NCI-H2171 treated with DMSO at 0.1 percent for 48 hours (cell line): Measurements from ENCODE around the gene ATOSB.

ENCODE experiments used
- DNase-seq: peaks from one replicate; lab custom pipeline; 2025; lab: John Stamatoyannopoulos, UW

ATOSB gene

DNA sequence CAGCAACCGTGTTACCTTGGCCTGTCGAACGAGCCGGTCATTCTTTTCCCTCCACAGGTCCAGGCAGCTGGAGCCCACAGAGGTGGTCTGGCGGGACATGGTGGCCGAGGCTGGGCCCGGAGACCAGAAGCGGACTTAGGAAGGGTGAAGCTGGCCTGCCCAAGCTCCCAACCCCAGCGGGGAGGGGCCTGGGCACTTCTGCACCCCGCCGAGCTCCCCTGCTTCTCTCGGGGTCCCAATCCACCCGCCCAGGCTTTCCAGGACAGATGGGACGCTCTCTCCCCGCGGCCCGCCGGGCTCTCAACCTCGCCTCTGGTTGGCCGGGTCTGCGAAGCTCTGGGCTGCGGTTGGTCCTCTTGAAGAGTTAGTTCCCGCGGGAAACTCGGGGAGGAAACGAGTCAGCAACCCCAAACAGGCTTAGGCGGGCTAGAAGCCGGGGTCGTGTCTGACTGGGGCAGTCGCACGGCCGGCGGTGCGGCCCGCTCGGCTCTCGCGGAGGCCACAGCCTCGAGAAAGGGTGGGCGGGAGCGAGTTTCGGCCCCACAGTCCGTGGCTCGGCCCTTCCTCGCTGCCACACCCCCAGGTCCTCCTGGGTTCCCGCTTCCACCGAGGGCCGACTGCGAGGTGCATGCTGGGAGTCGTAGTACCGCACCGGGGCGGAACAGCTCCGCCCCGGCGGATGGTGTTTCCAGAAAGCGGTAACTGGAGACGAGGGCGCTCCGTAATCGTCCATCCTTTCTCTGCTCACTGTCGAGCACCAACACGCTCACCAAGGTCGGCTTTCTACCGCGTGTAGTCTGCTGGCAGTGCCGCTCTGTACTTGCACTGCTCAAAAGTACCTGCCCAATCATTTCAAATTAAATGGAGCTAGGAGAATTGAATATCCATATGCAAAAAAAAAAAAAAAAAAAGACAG, 36.0 kb downstream of the ATOSB start, which contains the start of gene FANCG:
Gene FANCG (minus strand): TSS at position 517 of the 916 bp plus-strand sequence. CDS start 418 bp downstream, at position 99.
- DNase-seq: peak; percentile 87

DNA sequence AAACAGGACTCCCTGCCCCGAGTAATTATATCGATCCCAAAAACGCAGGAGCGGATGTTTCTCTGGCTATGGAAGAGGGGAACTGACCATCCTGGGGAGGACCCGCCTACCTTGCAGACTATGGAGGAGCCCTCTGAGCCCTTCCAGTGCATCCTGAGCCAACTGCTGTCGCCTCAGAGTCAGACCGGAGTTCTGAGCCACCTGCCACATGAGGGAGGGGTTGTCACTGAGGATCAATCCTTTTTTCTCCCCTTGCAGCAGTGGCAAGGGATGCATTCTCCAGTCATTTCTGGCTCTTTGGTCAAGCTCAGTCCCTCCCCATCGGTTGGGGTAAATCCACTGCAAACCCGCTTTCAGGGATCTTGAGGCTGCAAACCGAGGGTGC, 36.6 kb downstream of the ATOSB start:
- peak; percentile 3 for DNase-seq

GRCh38 chr9:35078066-35078465, 37.6 kb downstream of the ATOSB start:
- no peak for DNase-seq

DNA sequence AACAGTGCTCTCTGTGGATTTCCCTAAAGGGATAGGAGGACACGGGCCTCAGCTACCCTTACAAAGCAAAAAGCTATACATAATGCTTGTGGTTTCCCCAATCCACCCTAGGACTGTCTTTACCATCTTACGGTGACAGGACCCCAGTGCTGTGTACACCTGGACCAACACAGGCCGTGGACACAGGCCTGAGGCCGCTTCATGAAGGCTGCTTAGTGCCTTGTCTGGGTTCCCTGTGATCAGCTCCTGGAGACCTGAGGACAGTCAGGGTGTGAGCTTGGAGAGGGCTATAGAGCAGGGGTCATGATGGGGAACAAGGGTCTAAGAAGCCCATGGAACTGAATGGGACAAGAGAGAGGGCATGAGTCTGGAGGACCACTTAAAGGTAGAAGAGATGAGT, 38.8 kb downstream of the ATOSB start:
- DNase-seq: no peak

- DNase-seq: no peak
These were observed 40.3 kb downstream of the ATOSB start for GRCh38 chr9:35075358-35075757.

DNA sequence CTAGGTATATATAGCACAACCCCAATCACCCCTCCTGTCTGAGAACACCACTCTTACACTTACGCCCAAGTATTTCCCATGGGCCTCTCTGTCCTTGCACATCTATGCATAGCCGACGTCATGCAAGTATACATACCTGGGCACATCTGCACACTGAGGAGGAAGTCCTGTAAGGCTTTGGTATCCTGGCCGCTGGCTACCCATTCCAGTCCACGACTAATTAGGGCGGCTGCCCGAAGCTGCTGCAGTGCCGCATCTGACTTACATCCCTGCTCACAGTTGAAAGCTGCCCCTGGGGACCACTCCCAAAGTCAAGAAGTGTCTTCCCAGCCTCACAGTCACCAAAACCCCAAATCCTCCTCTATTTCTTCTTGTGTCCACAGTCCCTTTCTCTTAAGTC, 40.9 kb downstream of the ATOSB start:
- DNase-seq: no peak

- no peak for DNase-seq
These were observed 41.5 kb downstream of the ATOSB start for GRCh38 chr9:35074141-35074540.

GRCh38 chr9:35073279-35073612, 42.4 kb downstream of the ATOSB start:
- no peak for DNase-seq

DNA sequence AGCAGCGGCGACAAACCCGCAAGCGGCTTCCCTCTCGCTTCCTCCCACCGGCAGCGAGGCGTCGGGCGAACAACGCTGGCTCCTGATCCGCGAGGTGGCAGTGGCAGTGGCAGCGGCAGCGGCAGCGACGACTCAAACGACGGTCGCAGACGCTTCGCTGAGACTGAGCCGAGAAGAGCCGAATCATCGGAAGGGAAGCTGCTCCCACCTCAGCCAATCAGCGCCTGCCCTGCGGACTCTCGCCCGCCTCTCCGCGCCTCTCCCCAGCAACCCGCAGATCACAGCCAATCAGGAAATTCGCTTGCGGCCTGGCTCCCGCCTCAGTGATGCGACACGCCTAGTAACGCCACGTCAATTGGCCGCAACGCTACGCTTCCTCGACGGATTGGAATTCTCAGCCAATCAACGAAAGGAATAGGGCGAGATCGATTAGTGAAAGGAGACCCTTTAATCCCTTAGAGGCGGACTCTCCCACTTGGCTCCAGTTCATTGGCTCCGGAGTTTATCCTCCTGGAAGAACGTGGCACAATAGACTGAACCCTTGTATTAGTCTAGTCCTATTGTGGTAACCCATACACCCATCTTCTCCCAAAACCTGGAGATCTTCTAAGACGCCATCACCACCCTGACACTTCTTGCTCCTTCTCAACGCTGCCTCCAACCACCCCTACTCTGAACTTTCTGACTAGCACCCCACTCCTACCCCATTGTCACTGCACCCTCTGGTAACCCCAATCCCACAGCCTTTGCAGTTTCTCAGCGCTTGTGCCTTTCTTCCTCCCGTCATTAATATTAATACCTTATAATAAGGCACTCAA, 43.0 kb downstream of the ATOSB start, which contains the start of gene VCP:
Gene VCP (minus strand): TSS at position 165 of the 818 bp plus-strand sequence. CDS start 272 bp downstream, outside the sequence.
- peak; percentile 94 for DNase-seq

- peak; percentile 55 for DNase-seq
These were observed 43.7 kb downstream of the ATOSB start for GRCh38 chr9:35071814-35072460.

DNA sequence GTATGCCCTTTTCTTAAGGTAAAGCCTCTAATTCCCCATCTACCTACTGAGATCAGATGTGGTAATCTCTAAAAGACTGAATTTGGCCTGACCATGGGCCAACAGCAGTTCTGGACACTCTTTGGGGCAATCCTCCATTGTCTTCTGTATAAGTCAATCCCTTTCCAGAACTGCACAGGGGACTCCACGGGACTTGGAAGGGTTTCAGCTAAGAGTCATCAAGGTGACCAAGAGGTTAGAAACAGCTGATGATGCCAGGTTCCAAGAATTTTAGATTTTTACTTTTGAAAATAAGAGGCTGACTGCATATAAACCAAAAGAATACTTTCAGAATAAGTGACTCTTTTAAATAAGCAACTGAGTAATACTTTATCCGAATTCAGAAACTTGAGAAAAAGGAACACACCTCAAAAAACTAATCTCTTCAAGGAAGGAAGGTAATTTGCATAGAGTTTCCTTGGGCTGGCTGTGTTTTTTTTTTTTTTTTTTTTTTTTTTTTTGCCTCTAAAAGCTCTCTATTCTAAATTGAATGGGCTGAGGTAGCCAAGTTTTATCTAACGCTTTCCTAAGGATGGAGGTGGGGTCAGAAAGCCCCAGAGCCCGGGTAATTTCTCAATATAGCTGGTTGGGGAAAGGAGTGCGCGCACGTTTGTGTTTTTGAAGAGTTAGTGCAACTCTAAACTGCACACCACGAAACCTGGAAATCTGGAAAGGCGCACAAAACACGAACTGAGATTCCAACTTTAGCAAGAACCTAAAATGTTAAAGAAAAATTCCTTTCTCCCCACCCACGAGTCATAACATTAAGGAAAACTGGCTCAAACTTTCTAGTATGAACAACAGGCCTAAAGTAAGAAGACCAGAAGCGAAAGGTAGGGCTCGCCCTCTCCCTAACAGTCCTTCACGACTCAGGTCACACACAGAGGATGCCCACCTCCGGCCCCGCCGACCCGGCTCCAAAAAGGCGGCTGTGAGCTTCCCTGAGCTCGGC, 44.5 kb downstream of the ATOSB start:
- DNase-seq: no peak

DNA sequence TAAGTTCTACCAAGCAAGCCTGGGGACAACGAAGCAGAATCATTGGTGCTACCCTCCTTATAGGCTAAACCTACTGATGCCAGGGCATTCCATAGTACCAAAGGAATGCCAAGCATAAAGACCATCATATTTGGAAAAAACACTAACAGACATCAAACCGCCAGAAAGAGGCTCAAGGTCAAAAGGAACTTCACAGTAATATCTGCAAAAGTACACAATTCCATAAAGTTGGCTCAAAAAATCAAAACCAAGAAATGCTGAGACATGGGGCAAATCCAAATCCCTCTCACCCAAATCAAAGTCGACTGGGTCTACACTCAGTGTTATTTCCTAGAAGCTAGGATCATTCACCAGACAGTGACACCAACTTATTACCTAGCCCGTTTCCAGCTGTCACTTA, 46.6 kb downstream of the ATOSB start:
- no peak for DNase-seq

GRCh38 chr9:35067056-35067455, 48.6 kb downstream of the ATOSB start:
- DNase-seq: no peak

- no peak for DNase-seq
These were observed 55.0 kb downstream of the ATOSB start for GRCh38 chr9:35060548-35061207.

DNA sequence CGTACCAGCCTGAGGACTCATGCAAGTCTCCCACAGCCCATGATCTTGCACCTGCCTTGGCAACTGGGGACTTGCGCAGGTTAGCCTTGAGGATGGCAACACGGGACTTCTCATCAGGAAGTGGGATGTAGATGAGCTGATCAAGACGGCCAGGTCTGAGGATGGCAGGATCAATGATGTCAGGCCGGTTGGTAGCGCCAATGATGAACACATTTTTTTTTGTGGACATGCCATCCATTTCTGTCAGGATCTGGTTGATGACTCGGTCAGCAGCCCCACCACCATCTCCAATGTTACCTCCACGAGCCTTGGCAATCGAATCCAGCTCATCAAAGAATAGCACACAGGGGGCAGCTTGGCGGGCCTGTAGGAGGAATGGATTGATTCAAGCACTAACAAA, 56.2 kb downstream of the ATOSB start:
- no peak for DNase-seq

GRCh38 chr9:35057271-35057620, 58.4 kb downstream of the ATOSB start:
- no peak for DNase-seq

DNA sequence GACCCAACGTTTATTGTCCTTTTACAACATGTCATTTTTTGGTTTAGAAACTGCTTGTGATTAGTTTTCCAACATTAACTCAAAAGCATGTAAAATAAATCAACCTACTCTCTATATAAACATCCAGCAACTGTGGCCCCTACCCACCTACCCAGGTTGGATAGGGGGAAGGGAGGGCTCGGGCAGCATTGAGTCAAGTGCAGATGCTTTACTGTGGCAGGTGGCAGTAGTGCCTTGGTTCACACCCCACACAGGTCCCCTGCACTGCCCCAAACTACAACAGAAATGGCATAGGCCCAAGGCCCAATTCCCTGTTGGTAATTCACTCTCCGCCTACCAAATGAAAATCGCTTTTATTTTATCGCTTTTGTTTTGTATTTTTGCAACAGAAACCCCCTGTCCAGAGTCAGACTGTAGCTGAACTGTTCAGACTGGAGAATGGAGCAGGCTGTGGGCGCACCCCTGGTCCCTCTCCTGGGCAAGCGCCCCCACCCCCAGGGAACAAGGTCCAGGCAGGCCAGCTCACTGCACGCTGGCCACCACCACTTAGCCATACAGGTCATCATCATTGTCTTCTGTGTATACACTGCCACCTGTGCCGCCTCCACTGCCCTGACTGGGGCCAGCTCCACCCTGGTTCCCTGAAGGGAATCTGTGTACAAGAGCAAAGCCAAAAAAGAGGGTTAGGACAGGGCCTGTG, 58.9 kb downstream of the ATOSB start:
- DNase-seq: no peak

DNA sequence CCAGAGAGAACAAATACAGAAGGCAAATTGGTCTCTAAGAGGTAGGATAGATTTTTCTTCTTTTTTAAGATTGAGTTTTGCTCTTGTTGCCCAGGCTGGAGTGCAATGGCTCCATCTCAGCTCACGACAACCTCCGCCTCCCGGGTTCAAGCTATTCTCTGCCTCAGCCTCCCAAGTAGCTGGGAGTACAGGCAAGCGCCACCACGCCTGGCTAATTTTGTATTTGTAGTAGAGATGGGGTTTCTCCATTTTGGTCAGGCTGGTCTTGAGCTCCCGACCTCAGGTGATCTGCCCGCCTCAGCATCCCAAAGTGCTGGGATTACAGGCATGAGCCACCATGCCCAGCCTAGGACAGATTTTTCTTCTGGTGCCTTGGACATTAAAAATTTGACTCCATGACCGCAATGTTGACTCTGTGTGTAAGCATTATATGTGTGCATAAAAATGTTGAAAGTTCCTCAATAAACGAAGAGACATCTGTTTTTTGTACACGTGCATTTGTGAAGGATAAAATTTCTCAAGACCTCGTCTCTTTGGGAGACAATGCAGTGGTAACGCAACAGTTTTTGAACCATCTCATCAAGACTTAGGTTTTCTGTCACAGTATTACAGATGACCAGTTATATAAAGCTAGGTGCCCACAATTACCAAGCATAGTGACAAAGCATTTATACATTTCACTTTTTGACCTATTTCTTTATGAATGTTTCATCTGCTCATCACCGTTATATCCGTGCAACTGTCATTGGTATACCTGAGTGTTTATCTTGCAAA, 60.6 kb downstream of the ATOSB start:
- DNase-seq: no peak

GRCh38 chr9:35054185-35054835, 61.4 kb downstream of the ATOSB start:
- no peak for DNase-seq
